Caco-2 (cell line): ENCODE measurements around the gene NKX1-1. TPM values are rescaled to one million over a fixed set of nuclear protein-coding genes. Genes with fewer than 3 reads are reported as not detected.

ENCODE experiments used
- BruUV-seq: library from RNA; stranded (reverse); fragments of 400-500 nt; replicated peaks from 2 replicates; lab custom pipeline; 2021; lab: Mats Ljungman, UMichigan
- CTCF ChIA-PET: fragments of 300-600 bp; sonication (Branson Sonifier 250); formaldehyde crosslinking; loops from one replicate; lab custom pipeline; 2022; ENCODE audit warnings: antibody characterized with exemption; lab: Charles Lee
- POLR2A ChIA-PET: fragments of 300-600 bp; sonication (Branson Sonifier 250); formaldehyde crosslinking; loops from one replicate; lab custom pipeline; 2022; ENCODE audit warnings: antibody characterized with exemption; lab: Charles Lee
- DNase-seq, 2 experiments: peaks; one replicate each; pipeline versions ENCODE4 v3.0.0 to v3.0.0-alpha.2; 2020 to 2022
- H3K27me3 ChIP-seq: replicated peaks from 2 replicates; pipeline ENCODE4 v1.6.0; 2011; ENCODE audit warnings: low read length; ENCODE audit not compliant: control insufficient read depth, insufficient read depth
- H3K36me3 ChIP-seq: 2 replicates; pipeline ENCODE4 v1.5.1; 2011; ENCODE audit warnings: low read length; ENCODE audit not compliant: control insufficient read depth, insufficient read depth
- H3K4me1 ChIP-seq: fragments of 250-450 bp; sonication (Bioruptor Pico); 2 replicates; pipeline ENCODE4 v1.5.1; 2020; ENCODE audit warnings: mild to moderate bottlenecking
- H3K4me3 ChIP-seq: 2 replicates; pipeline ENCODE4 v1.5.1; 2011; ENCODE audit warnings: low read depth, mild to moderate bottlenecking, control low read depth, low read length
- H3K9me3 ChIP-seq: fragments of 250-450 bp; sonication (Bioruptor Pico); 2 replicates; pipeline ENCODE4 v1.5.1; 2020; ENCODE audit warnings: mild to moderate bottlenecking, moderate library complexity
- H3K27ac Mint-ChIP-seq: one replicate; pipeline ENCODE4 v1.8.0; 2022; ENCODE audit warnings: mixed read lengths; ENCODE audit not compliant: unreplicated experiment
- H3K27me3 Mint-ChIP-seq: one replicate; pipeline ENCODE4 v1.8.0; 2022; ENCODE audit warnings: mixed read lengths; ENCODE audit not compliant: insufficient read depth, unreplicated experiment
- H3K36me3 Mint-ChIP-seq: one replicate; pipeline ENCODE4 v1.8.0; 2022; ENCODE audit warnings: mild to moderate bottlenecking, mixed read lengths; ENCODE audit not compliant: insufficient read depth, unreplicated experiment
- H3K4me1 Mint-ChIP-seq: one replicate; pipeline ENCODE4 v1.8.0; 2022; ENCODE audit warnings: low read depth, mixed read lengths; ENCODE audit not compliant: unreplicated experiment
- H3K4me3 Mint-ChIP-seq: one replicate; pipeline ENCODE4 v1.8.0; 2022; ENCODE audit warnings: mild to moderate bottlenecking, moderate library complexity, mixed read lengths; ENCODE audit not compliant: unreplicated experiment
- H3K9me3 Mint-ChIP-seq: one replicate; pipeline ENCODE4 v1.8.0; 2022; ENCODE audit warnings: mixed read lengths; ENCODE audit not compliant: unreplicated experiment
- CTCF ChIP-seq, 2 experiments: fragments of 200-600 bp in 1 of 2; IDR thresholded peaks; 1 replicate in 1 of 2; 2 replicates in 1 of 2; pipeline versions ENCODE4 v1.5.1 to v1.8.0; 2011 to 2022; ENCODE audit warnings: antibody characterized with exemption in 1 of 2, control low read depth in 1 of 2, inconsistent platforms in 1 of 2, low read depth in 1 of 2, low read length in 1 of 2, mild to moderate bottlenecking in 1 of 2, moderate library complexity in 1 of 2; ENCODE audit not compliant: insufficient read depth in 1 of 2, severe bottlenecking in 1 of 2, unreplicated experiment in 1 of 2
- intact Hi-C: fragments of 100-400 bp; cut with micrococcal nuclease; formaldehyde crosslinking; loops from one replicate; pipeline ENCODE4 v1.10.0; 2022; ENCODE audit not compliant: unreplicated experiment
- total RNA-seq: library from RNA; stranded (reverse); gene quantifications from 2 replicates; pipeline ENCODE4 v1.2.3, GENCODE V29; 2022

Gene NKX1-1
- total RNA-seq, 1 experiment from 2014 or later = not detected

GRCh38 chr4:1403177-1403583 lies 3.1 kb downstream of the NKX1-1 start:
- Histone ChIP-seq H3K36me3 (no peaks in the 10 kb centered on the region), H3K27me3 (no peaks in the 10 kb centered on the region), H3K9me3 (no peaks in the 10 kb centered on the region), H3K4me3 (no peak overlapping the region), H3K4me1 (no peaks in the 10 kb centered on the region)
- Mint-ChIP-seq H3K27ac (no peak overlapping the region), H3K4me3 (no peak overlapping the region), H3K4me1 (no peaks in the 10 kb centered on the region), H3K27me3 (no peaks in the 10 kb centered on the region), H3K36me3 (no peaks in the 10 kb centered on the region), H3K9me3 (no peaks in the 10 kb centered on the region)
- ChIA-PET POLR2A (no interaction called here), CTCF (no interaction called here)
- intact Hi-C loops = no loop called here
- DNase-seq = no peak
- TF ChIP-seq CTCF (IDR thresholded peaks at IDR 0.05; ENCODE audit: insufficient read depth in 1 of 2, low read depth in 1 of 2, low read length in 1 of 2, severe bottlenecking in 1 of 2, unreplicated experiment in 1 of 2) = no peak
- no TSS peak for BruUV-seq

GRCh38 chr4:1402516-1403091 lies 3.6 kb downstream of the NKX1-1 start:
- Mint-ChIP-seq H3K9me3 (no peaks in the 10 kb centered on the region), H3K27me3 (no peaks in the 10 kb centered on the region), H3K4me3 (no peak overlapping the region), H3K36me3 (no peaks in the 10 kb centered on the region), H3K4me1 (no peaks in the 10 kb centered on the region), H3K27ac (no peak overlapping the region)
- H3K36me3 ChIP-seq = no peaks in the 10 kb centered on the region
- no peaks in the 10 kb centered on the region for H3K27me3 ChIP-seq
- no TSS peak for BruUV-seq
- H3K9me3 ChIP-seq = no peaks in the 10 kb centered on the region
- CTCF ChIA-PET = no interaction called here
- H3K4me3 ChIP-seq = no peak overlapping the region
- intact Hi-C loops = no loop called here
- POLR2A ChIA-PET = no interaction called here
- no peaks in the 10 kb centered on the region for H3K4me1 ChIP-seq
- no peak for TF ChIP-seq CTCF (IDR thresholded peaks at IDR 0.05; ENCODE audit: insufficient read depth in 1 of 2, low read depth in 1 of 2, low read length in 1 of 2, severe bottlenecking in 1 of 2, unreplicated experiment in 1 of 2)
- DNase-seq = no peak

GRCh38 chr4:1402021-1402515 lies 4.2 kb downstream of the NKX1-1 start:
- Histone ChIP-seq H3K9me3 (no peaks in the 10 kb centered on the region; the same call in 1 of the 2 replicates), H3K4me1 (no peaks in the 10 kb centered on the region), H3K36me3 (no peaks in the 10 kb centered on the region), H3K27me3 (no peaks in the 10 kb centered on the region), H3K4me3 (no peak overlapping the region)
- Mint-ChIP-seq H3K4me1 (no peaks in the 10 kb centered on the region), H3K4me3 (no peak overlapping the region), H3K9me3 (no peaks in the 10 kb centered on the region), H3K27ac (no peak overlapping the region), H3K36me3 (peaks cover 2% of the 10 kb centered on the region), H3K27me3 (no peaks in the 10 kb centered on the region)
- TF ChIP-seq CTCF (IDR thresholded peaks at IDR 0.05; ENCODE audit: insufficient read depth in 1 of 2, low read depth in 1 of 2, low read length in 1 of 2, severe bottlenecking in 1 of 2, unreplicated experiment in 1 of 2) = no peak
- intact Hi-C loops = no loop called here
- no TSS peak for BruUV-seq
- ChIA-PET CTCF (no interaction called here), POLR2A (no interaction called here)
- DNase-seq = no peak
